ENCODE measurements around the gene SMIM41. TPM values are rescaled to one million over a fixed set of nuclear protein-coding genes. Genes with fewer than 3 reads are reported as not detected.

SMIM41 gene
- total and polyA plus RNA-seq, 10 of the 15 experiments (the other 5 are each of a cell fraction or from before 2014, with no cell fraction given) = not detected

- TF ChIP-seq RELB (IDR thresholded peaks at IDR 0.05; ENCODE audit: low read depth) = no peak; the same call in 1 of the 2 replicates
- no peak; the same call in 1 of the 2 replicates for TF ChIP-seq ATF7 (IDR thresholded peaks at IDR 0.05; ENCODE audit: low read depth)
- TF ChIP-seq BHLHE40 (IDR thresholded peaks at IDR 0.05; ENCODE audit: borderline replicate concordance in 1 of 2, low read depth in 2 of 2, low read length in 1 of 2) = peak; percentile 49 to 85; a peak in 3 of 4 replicates
- TF ChIP-seq EP300 (IDR thresholded peaks at IDR 0.05; ENCODE audit: borderline replicate concordance in 1 of 2, control insufficient read depth in 1 of 2, low read depth in 2 of 2, low read length in 2 of 2) = peak; percentile 87 to 88
- TF ChIP-seq CEBPZ (IDR thresholded peaks at IDR 0.05; ENCODE audit: low read depth, low read length) = no peak
- TF ChIP-seq ZZZ3 (IDR thresholded peaks at IDR 0.05; ENCODE audit: control insufficient read depth, insufficient read length, low read depth) = no peak
- peak; percentile 69 for TF ChIP-seq CHD2 (IDR thresholded peaks at IDR 0.05; ENCODE audit: borderline replicate concordance, low read depth, low read length)
- peak; percentile 88 for TF ChIP-seq POU2F2 (IDR thresholded peaks at IDR 0.05; ENCODE audit: borderline replicate concordance, low read depth, low read length)
- TF ChIP-seq ZNF592 (IDR thresholded peaks at IDR 0.05) = peak; percentile 93
- no peak for TF ChIP-seq ATF3 (IDR thresholded peaks at IDR 0.05; ENCODE audit: borderline replicate concordance, extremely low read depth, low read depth, low read length)
- TF ChIP-seq SIX5 (IDR thresholded peaks at IDR 0.05; ENCODE audit: low read depth, low read length, severe bottlenecking) = no peak
- no peak for TF ChIP-seq ZNF274 (IDR thresholded peaks at IDR 0.05; ENCODE audit: insufficient read depth, insufficient read length)
- no peak for TF ChIP-seq FOXM1 (IDR thresholded peaks at IDR 0.05; ENCODE audit: low read depth, low read length)
- TF ChIP-seq CREB1 (IDR thresholded peaks at IDR 0.05; ENCODE audit: low read depth) = peak; percentile 92
- TF ChIP-seq MAX (IDR thresholded peaks at IDR 0.05; ENCODE audit: low read depth, low read length) = peak; percentile 25; the same call in 1 of the 2 replicates
- TF ChIP-seq SRF (IDR thresholded peaks at IDR 0.05; ENCODE audit: low read depth in 2 of 2, low read length in 2 of 2) = peak; percentile 99
Measured at GRCh38 chr12:52050758-52051541, 28.6 kb upstream of the SMIM41 start, which contains the start of gene NR4A1 (continued).
